Neuronal stem cell (in vitro differentiated cells): ENCODE data around the gene CCDC32. TPM values are rescaled to one million over a fixed set of nuclear protein-coding genes. Genes with fewer than 3 reads are reported as not detected.

Source experiments
- DNase-seq: peaks from one replicate; pipeline ENCODE4 v3.0.0-alpha.2; 2013; ENCODE audit warnings: low spot score
- H2AFZ ChIP-seq: one replicate; pipeline ENCODE4 v1.6.1; 2013; ENCODE audit warnings: mild to moderate bottlenecking, low read length, inconsistent platforms
- H2AK5ac ChIP-seq: 2 replicates; pipeline ENCODE4 v1.6.1; 2013; ENCODE audit warnings: low read depth, mild to moderate bottlenecking, inconsistent platforms, low read length, moderate library complexity, mixed read lengths
- H2BK120ac ChIP-seq: 2 replicates; pipeline ENCODE4 v1.6.1; 2013; ENCODE audit warnings: low read depth, mild to moderate bottlenecking, inconsistent platforms, low read length, moderate library complexity, mixed read lengths
- H2BK12ac ChIP-seq: one replicate; pipeline ENCODE4 v1.6.1; 2013; ENCODE audit warnings: low read length, inconsistent platforms
- H2BK15ac ChIP-seq: 2 replicates; pipeline ENCODE4 v1.6.1; 2013; ENCODE audit warnings: mild to moderate bottlenecking, low read length, inconsistent platforms, mixed read lengths
- H2BK5ac ChIP-seq: one replicate; pipeline ENCODE4 v1.6.1; 2013; ENCODE audit warnings: inconsistent platforms, mild to moderate bottlenecking, low read length, moderate library complexity
- H3K14ac ChIP-seq: one replicate; pipeline ENCODE4 v1.6.1; 2013; ENCODE audit warnings: low read length, inconsistent platforms
- H3K18ac ChIP-seq: 2 replicates; pipeline ENCODE4 v1.6.1; 2013; ENCODE audit warnings: low read length, inconsistent platforms
- H3K23ac ChIP-seq: 2 replicates; pipeline ENCODE4 v1.6.1; 2013; ENCODE audit warnings: low read depth, mild to moderate bottlenecking, mixed read lengths, low read length, inconsistent platforms; ENCODE audit not compliant: poor library complexity
- H3K27ac ChIP-seq: replicated peaks from 3 replicates; pipeline ENCODE4 v1.5.1; 2013; ENCODE audit warnings: low read length, inconsistent platforms
- H3K27me3 ChIP-seq, 3 experiments: 2 replicates each; pipeline ENCODE4 v1.6.1; 2013; ENCODE audit warnings: low read length in 3 of 3, mild to moderate bottlenecking in 2 of 3, inconsistent platforms in 1 of 3, low read depth in 1 of 3, mixed read lengths in 1 of 3, moderate library complexity in 1 of 3; ENCODE audit not compliant: control insufficient read depth in 3 of 3, insufficient read depth in 3 of 3
- H3K36me3 ChIP-seq, 2 donors: replicated peaks in 1 of 2; 2 replicates each; pipeline ENCODE4 v1.6.1; 2013; ENCODE audit warnings: low read length in 2 of 2; ENCODE audit not compliant: control insufficient read depth in 2 of 2, insufficient read depth in 2 of 2
- H3K4ac ChIP-seq: 2 replicates; pipeline ENCODE4 v1.6.1; 2013; ENCODE audit warnings: inconsistent platforms, mild to moderate bottlenecking, low read length, moderate library complexity
- H3K4me1 ChIP-seq, 2 donors: 1 replicate in 1 of 2; 2 replicates in 1 of 2; pipeline ENCODE4 v1.6.1; 2013; ENCODE audit warnings: low read length in 2 of 2, low read depth in 1 of 2; ENCODE audit not compliant: control insufficient read depth in 2 of 2, insufficient read depth in 1 of 2
- H3K4me2 ChIP-seq: one replicate; pipeline ENCODE4 v1.6.1; 2013; ENCODE audit warnings: mild to moderate bottlenecking, low read length, inconsistent platforms; ENCODE audit not compliant: insufficient read depth, poor library complexity, severe bottlenecking
- H3K4me3 ChIP-seq, 2 donors: 2 replicates each; pipeline ENCODE4 v1.5.1; 2013; ENCODE audit warnings: low read length in 2 of 2, mild to moderate bottlenecking in 2 of 2, inconsistent platforms in 1 of 2, moderate library complexity in 1 of 2
- H3K79me1 ChIP-seq: one replicate; pipeline ENCODE4 v1.6.1; 2013; ENCODE audit warnings: low read depth, mild to moderate bottlenecking, inconsistent platforms, low read length, moderate library complexity
- H3K9ac ChIP-seq: one replicate; pipeline ENCODE4 v1.6.1; 2013; ENCODE audit warnings: mild to moderate bottlenecking, low read depth, low read length, inconsistent platforms; ENCODE audit not compliant: poor library complexity
- H3K9me3 ChIP-seq, 2 donors: replicated peaks in 1 of 2; 2 replicates each; pipeline versions ENCODE3 to v1.6.1; 2013; ENCODE audit warnings: low read length in 2 of 2, mild to moderate bottlenecking in 2 of 2, inconsistent platforms in 1 of 2, low read depth in 1 of 2, mixed read lengths in 1 of 2, moderate library complexity in 1 of 2; ENCODE audit not compliant: control insufficient read depth in 2 of 2, insufficient read depth in 1 of 2
- H4K8ac ChIP-seq: one replicate; pipeline ENCODE4 v1.6.1; 2013; ENCODE audit warnings: low read depth, mild to moderate bottlenecking, inconsistent platforms, low read length, moderate library complexity
- H4K91ac ChIP-seq: one replicate; pipeline ENCODE4 v1.6.1; 2013; ENCODE audit warnings: low read length, low read depth, mild to moderate bottlenecking, inconsistent platforms; ENCODE audit not compliant: poor library complexity
- WGBS, 2 donors: extraction: QIAGEN DNeasy Blood & Tissue Kit; methylation state at CpG; one replicate each; pipeline ENCODE4 v1.1.7; 2013; ENCODE audit warnings: missing lambda C conversion rate in 2 of 2, mixed read lengths in 1 of 2; ENCODE audit not compliant: insufficient read length in 2 of 2, insufficient replicate concordance in 1 of 2; ENCODE audit errors: extremely low coverage in 2 of 2; 5-methylcytosine and 5-hydroxymethylcytosine counted together
- polyA plus RNA-seq, 2 experiments: library from polyadenylated mRNA; stranded (reverse); fragments of 200-250 nt; gene quantifications; one replicate each; pipeline ENCODE4 v1.2.3, GENCODE V29; 2013

The CCDC32 gene, protein sequence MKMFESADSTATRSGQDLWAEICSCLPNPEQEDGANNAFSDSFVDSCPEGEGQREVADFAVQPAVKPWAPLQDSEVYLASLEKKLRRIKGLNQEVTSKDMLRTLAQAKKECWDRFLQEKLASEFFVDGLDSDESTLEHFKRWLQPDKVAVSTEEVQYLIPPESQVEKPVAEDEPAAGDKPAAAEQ
- polyA plus RNA-seq (2013, experiment 1 of 2) = 14.3 TPM
- polyA plus RNA-seq (2013, experiment 2 of 2) = 12.6 TPM

DNA sequence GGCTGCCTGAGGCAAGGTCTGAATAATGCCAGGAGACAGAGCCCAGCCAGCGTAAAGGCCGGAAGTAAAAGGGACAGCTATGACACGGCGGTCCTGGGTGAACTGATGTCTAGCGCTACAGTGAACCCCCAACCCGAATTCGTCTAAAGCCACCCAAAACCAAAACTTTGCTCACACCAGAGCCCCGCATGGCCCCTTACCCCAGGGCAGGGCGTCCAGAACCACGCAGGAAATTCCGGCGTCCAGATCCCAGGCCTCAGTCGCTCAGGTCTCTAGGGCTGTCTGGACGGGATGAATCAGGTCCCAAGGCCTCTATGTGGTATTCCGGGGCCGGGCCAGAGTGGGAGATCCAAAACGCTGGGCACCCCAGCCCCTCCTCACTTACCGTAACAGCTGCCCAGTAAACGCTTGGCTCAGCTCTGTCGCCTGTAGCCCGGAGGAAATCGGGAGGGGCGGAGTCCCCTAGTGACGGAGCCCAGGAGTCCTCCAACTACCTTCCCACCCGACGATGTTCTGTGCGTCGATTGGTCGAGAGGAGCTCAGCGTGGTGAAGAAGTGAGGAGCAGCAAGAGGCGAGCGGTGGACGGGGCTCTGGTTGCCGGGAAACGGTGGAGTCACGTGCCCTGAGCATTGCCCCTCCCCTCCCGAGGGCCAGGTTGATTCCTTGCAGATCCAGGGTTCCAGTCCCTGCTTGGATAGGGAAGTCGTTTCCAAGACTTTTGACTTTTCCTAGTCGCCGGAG lies at the start of gene CCDC32:
CCDC32 (minus strand) TSS at position 452 of the 742 bp plus-strand sequence. CDS start 2,027 bp downstream, outside the sequence.
- no peak within 1 kb of the TSS for H2BK120ac ChIP-seq
- no peak within 1 kb of the TSS for H3K23ac ChIP-seq
- H3K9ac ChIP-seq = peak within 1 kb of the TSS; percentile 71
- no peak within 1 kb of the TSS for H3K27ac ChIP-seq
- no peaks in the 10 kb centered on the region for H3K9me3 ChIP-seq
- H2AFZ ChIP-seq = peak within 1 kb of the TSS; percentile 90
- H3K4me3 ChIP-seq = peak within 1 kb of the TSS; percentile 63 to 90
- H2AK5ac ChIP-seq = peak within 1 kb of the TSS; percentile 20
- peak; percentile 95 for DNase-seq
- no peak within 1 kb of the TSS for H2BK12ac ChIP-seq
- H3K4ac ChIP-seq = no peak within 1 kb of the TSS
- peaks cover 0 to 10% of the 10 kb centered on the region in 2 donors for H3K36me3 ChIP-seq
- no peaks in the 10 kb centered on the region for H3K27me3 ChIP-seq
- no CpG with 5 or more reads among the region's 40 CpGs for WGBS, 2 donors
- no peak within 1 kb of the TSS for H2BK5ac ChIP-seq
- peaks cover 5% of the 10 kb centered on the region for H3K79me1 ChIP-seq
- peaks cover 0 to 5% of the 10 kb centered on the region in 2 donors for H3K4me1 ChIP-seq
- H2BK15ac ChIP-seq = no peak within 1 kb of the TSS
- peak within 1 kb of the TSS; percentile 84 for H3K4me2 ChIP-seq
- H4K91ac ChIP-seq = no peak within 1 kb of the TSS
- H3K18ac ChIP-seq = peak within 1 kb of the TSS; percentile 3
- no peak within 1 kb of the TSS for H4K8ac ChIP-seq
- no peak within 1 kb of the TSS for H3K14ac ChIP-seq

DNA sequence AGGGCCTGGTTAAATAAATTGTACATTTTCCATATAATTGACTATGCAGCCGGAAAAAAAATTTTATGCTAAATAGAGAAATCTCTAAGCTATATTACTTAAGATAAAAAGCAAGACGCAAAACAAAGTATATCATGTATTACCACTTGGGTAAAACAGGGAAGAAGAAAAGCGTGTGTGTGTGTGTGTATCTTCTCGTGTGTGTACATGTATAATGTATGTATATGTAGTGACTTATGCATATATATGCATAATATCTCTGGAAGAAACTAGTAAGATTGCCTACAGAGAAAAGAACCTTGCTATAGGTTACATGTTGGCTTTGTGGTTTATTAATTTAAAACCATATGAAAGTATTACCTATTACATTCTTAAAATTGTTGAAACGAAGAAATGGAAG lies 48.2 kb upstream of the CCDC32 start:
- Histone ChIP-seq H2BK12ac (no peak overlapping the region), H3K9ac (no peak overlapping the region), H4K8ac (no peak overlapping the region), H3K27me3 (no peaks in the 10 kb centered on the region), H3K4me3 (no peak overlapping the region), H2BK15ac (no peak overlapping the region), H3K79me1 (no peaks in the 10 kb centered on the region), H3K4me1 (no peaks in the 10 kb centered on the region), H3K14ac (no peak overlapping the region), H3K4me2 (no peak overlapping the region), H4K91ac (no peak overlapping the region), H2BK120ac (no peak overlapping the region), H3K27ac (no peak overlapping the region), H3K9me3 (no peaks in the 10 kb centered on the region), H3K18ac (no peak overlapping the region), H2BK5ac (no peak overlapping the region), H2AK5ac (no peak overlapping the region), H3K36me3 (peaks cover 4 to 66% of the 10 kb centered on the region in 2 donors), H3K23ac (no peak overlapping the region), H3K4ac (no peak overlapping the region), H2AFZ (no peak overlapping the region)
- no CpG with 5 or more reads among the region's 5 CpGs for WGBS, 2 donors
- no peak for DNase-seq

DNA sequence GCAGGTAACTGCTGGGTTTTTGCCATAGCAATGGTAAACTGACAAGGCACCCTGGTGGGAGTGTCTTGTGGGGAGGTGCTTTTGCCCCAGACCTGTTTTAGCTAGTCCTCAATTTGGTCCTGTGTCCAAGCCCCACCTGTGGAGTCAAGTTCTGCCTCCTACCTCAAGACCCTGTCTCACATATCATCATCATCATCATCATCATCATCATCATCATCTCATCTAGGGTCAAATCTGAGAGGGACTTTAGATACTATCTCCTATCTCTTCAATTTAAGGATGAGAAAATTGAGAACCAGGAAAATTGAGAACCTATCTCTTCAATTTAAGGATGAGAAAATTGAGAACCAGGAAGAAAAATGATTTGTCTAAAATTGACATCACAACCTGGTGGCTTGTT lies 39.1 kb upstream of the CCDC32 start:
- Histone ChIP-seq H2BK5ac (no peak overlapping the region), H3K79me1 (no peaks in the 10 kb centered on the region), H2AFZ (no peak overlapping the region), H2BK15ac (no peak overlapping the region), H3K4me2 (no peak overlapping the region), H3K9me3 (no peaks in the 10 kb centered on the region), H4K91ac (no peak overlapping the region), H2BK12ac (no peak overlapping the region), H3K14ac (no peak overlapping the region), H2BK120ac (no peak overlapping the region), H3K4me1 (no peaks in the 10 kb centered on the region), H3K27me3 (no peaks in the 10 kb centered on the region), H3K4ac (no peak overlapping the region), H3K18ac (no peak overlapping the region), H3K9ac (no peak overlapping the region), H3K27ac (no peak overlapping the region), H4K8ac (no peak overlapping the region), H3K36me3 (peaks cover 0 to 39% of the 10 kb centered on the region in 2 donors), H2AK5ac (no peak overlapping the region), H3K23ac (no peak overlapping the region), H3K4me3 (no peak overlapping the region)
- no peak for DNase-seq

DNA sequence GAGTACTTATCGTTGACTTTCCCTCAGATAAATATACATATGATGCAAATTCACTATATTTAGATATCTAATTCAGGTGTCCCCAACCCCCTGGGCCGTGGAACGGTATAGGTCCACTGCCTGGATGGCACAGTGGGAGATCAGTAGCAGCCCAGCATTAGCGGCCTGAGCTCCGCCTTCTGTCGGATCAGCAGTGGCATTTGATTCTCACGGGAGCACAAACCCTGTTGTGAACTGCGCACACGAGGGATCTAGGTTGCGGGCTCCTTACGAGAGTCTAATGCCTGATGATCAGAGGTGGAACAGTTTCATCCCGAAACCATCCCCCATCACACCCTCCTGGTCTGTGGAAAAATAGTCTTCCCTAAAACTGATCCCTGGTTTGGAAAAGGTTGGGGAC lies 36.1 kb upstream of the CCDC32 start:
- H4K8ac ChIP-seq = no peak overlapping the region
- no peak overlapping the region for H3K14ac ChIP-seq
- no peak overlapping the region for H2AFZ ChIP-seq
- no peak overlapping the region for H3K27ac ChIP-seq
- H2BK12ac ChIP-seq = no peak overlapping the region
- no peak overlapping the region for H3K23ac ChIP-seq
- H3K27me3 ChIP-seq = no peaks in the 10 kb centered on the region
- no peak for DNase-seq
- H3K4me2 ChIP-seq = no peak overlapping the region
- no peaks in the 10 kb centered on the region for H3K4me1 ChIP-seq
- no peaks in the 10 kb centered on the region for H3K79me1 ChIP-seq
- H4K91ac ChIP-seq = no peak overlapping the region
- no peak overlapping the region for H3K4ac ChIP-seq
- no peaks in the 10 kb centered on the region for H3K9me3 ChIP-seq
- H2AK5ac ChIP-seq = no peak overlapping the region
- H2BK5ac ChIP-seq = no peak overlapping the region
- H2BK120ac ChIP-seq = no peak overlapping the region
- H3K36me3 ChIP-seq = peaks cover 0 to 10% of the 10 kb centered on the region in 2 donors
- H3K4me3 ChIP-seq = no peak overlapping the region
- no CpG with 5 or more reads among the region's 12 CpGs for WGBS, 2 donors
- no peak overlapping the region for H2BK15ac ChIP-seq
- no peak overlapping the region for H3K9ac ChIP-seq
- no peak overlapping the region for H3K18ac ChIP-seq
